ENCODE data around the gene CD46. TPM values are rescaled to one million over a fixed set of nuclear protein-coding genes. Genes with fewer than 3 reads are reported as not detected.

CD46 gene
- total and polyA plus RNA-seq, 12 donors: 44.0 to 114 (median 94.6) TPM

DNA sequence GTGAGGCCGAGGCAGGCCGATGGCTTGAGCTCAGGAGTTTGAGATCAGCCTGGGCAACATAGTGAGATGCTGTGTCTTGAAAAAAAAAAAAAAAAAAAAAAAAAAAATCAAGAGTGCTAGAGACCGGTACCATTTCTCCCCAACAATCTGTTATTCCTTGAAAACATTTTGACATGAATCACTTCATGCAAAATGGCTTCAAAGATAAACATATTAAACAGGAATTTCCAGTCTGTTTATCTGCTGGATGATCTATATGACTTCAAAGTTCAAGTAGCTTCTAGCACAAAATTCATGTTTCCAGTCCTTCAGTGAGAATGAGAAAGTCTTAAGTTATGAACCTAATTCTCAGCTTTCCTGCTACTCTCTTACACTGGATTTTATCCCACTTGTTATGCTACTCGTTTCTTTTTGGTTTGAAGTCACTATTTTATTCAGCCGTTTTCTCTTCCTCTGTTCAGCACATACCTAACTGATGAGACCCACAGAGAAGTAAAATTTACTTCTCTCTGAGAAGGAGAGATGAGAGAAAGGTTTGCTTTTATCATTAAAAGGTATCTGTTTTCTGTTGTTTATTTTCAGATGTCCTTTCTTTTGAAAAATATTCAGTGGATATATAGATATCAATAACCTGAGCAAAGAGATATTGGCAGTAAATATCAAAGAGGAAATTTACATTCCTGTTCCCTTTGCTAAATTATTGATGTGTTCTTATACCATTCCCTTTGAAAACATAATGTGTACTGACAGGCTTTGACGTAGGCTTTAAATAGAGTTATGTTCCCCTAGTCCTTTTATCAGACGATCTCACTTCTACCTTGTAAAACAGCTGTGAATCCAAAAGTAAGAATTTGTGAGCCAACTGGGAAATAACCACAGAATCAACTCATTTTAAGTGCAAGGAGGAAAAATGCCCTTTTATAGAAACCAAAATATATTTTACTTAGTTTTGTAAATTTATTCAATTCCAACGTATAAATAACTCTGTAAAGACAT lies 38.2 kb downstream of the CD46 start:
- H3K36me3 ChIP-seq: peaks cover 0 to 96% (median 17%) of the 10 kb centered on the region in 9 donors
- ATAC-seq: no peak
- TF ChIP-seq, protein P1, sequence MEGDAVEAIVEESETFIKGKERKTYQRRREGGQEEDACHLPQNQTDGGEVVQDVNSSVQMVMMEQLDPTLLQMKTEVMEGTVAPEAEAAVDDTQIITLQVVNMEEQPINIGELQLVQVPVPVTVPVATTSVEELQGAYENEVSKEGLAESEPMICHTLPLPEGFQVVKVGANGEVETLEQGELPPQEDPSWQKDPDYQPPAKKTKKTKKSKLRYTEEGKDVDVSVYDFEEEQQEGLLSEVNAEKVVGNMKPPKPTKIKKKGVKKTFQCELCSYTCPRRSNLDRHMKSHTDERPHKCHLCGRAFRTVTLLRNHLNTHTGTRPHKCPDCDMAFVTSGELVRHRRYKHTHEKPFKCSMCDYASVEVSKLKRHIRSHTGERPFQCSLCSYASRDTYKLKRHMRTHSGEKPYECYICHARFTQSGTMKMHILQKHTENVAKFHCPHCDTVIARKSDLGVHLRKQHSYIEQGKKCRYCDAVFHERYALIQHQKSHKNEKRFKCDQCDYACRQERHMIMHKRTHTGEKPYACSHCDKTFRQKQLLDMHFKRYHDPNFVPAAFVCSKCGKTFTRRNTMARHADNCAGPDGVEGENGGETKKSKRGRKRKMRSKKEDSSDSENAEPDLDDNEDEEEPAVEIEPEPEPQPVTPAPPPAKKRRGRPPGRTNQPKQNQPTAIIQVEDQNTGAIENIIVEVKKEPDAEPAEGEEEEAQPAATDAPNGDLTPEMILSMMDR (IDR thresholded peaks at IDR 0.05): no peak
- H3K4me3 ChIP-seq: no peak overlapping the region
- intact Hi-C loops (cut with DNase I): no loop called here
- no peaks in the 10 kb centered on the region for H3K9me3 ChIP-seq
- no peak overlapping the region for H3K27ac ChIP-seq
- no peaks in the 10 kb centered on the region for H3K4me1 ChIP-seq
- no peaks in the 10 kb centered on the region for H3K27me3 ChIP-seq
- WGBS, 2 donors: 86 to 87% methylated on average over 8 of the region's 8 CpGs
- DNase-seq: no peak

DNA sequence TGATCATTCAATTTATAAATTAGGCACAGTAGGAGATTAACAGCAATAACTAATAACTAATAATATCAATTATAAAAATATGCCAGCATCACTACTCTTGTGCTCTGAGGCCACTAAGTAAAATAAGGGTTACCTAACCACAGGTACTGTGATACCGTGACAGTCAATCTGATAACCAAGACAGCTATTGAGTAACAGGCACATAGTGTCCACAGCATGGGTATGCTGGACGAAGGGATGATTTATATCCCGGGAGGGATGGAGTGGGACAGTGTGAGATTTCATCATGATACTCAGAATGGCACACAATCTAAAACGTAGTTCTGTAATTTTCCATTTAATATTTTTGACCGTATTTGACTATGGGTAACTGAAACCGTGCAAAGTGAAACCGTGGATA lies 39.4 kb downstream of the CD46 start:
- H3K9me3 ChIP-seq: no peaks in the 10 kb centered on the region
- ATAC-seq (no peak), DNase-seq (no peak)
- intact Hi-C loops (cut with DNase I): no loop called here
- H3K27ac ChIP-seq: no peak overlapping the region
- H3K27me3 ChIP-seq: no peaks in the 10 kb centered on the region
- 91 to 92% methylated on average over 7 of the region's 7 CpGs for WGBS, 2 donors
- H3K4me3 ChIP-seq: no peak overlapping the region
- no peaks in the 10 kb centered on the region for H3K4me1 ChIP-seq
- TF ChIP-seq, protein P1 (IDR thresholded peaks at IDR 0.05): no peak
- H3K36me3 ChIP-seq: peaks cover 0 to 95% (median 8%) of the 10 kb centered on the region in 9 donors

DNA sequence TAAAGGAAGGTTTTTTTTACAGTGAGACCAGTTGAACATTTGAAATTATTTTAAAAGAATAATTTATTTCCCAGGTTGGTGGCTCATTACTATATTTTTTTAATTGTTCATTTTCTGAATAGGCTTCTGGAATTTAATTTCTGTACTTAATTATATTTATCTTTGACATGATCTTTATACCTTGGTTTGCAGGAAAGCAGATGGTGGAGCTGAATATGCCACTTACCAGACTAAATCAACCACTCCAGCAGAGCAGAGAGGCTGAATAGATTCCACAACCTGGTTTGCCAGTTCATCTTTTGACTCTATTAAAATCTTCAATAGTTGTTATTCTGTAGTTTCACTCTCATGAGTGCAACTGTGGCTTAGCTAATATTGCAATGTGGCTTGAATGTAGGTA lies 41.5 kb downstream of the CD46 start:
- intact Hi-C loops (cut with DNase I): no loop called here

DNA sequence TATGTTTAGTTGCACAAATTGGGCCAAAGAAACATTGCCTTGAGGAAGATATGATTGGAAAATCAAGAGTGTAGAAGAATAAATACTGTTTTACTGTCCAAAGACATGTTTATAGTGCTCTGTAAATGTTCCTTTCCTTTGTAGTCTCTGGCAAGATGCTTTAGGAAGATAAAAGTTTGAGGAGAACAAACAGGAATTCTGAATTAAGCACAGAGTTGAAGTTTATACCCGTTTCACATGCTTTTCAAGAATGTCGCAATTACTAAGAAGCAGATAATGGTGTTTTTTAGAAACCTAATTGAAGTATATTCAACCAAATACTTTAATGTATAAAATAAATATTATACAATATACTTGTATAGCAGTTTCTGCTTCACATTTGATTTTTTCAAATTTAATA lies 43.0 kb downstream of the CD46 start:
- ATAC-seq: no peak
- TF ChIP-seq, protein P1 (IDR thresholded peaks at IDR 0.05): no peak
- peaks cover 0 to 24% (median 7%) of the 10 kb centered on the region in 9 donors for H3K4me1 ChIP-seq
- H3K9me3 ChIP-seq: no peaks in the 10 kb centered on the region
- peaks cover 0 to 79% (median 6%) of the 10 kb centered on the region in 9 donors for H3K36me3 ChIP-seq
- H3K4me3 ChIP-seq: no peak overlapping the region
- no peak overlapping the region for H3K27ac ChIP-seq
- no peak for DNase-seq
- H3K27me3 ChIP-seq: no peaks in the 10 kb centered on the region
- intact Hi-C loops (cut with DNase I): loop anchor here in 2 of 10 donors (2.0 to 5.0 kb wide), 2 partner anchors 28 to 43 kb away; partner anchors contain the start of gene CD46 (in 1 of the 2)
- WGBS, 2 donors: 74 to 81% methylated on average over 2 of the region's 2 CpGs

More for the DNA sequence above, 41.5 kb downstream of the CD46 start:
- H3K36me3 ChIP-seq: peaks cover 0 to 79% (median 6%) of the 10 kb centered on the region in 9 donors
- ATAC-seq (no peak), DNase-seq (no peak)
- TF ChIP-seq, protein P1 (IDR thresholded peaks at IDR 0.05): no peak
- peaks cover 0 to 14% (median 7%) of the 10 kb centered on the region in 9 donors for H3K4me1 ChIP-seq
- H3K4me3 ChIP-seq: no peak overlapping the region
- no peak overlapping the region for H3K27ac ChIP-seq
- no peaks in the 10 kb centered on the region for H3K27me3 ChIP-seq
- no peaks in the 10 kb centered on the region for H3K9me3 ChIP-seq
